ENCODE results near the gene EML2.

GRCh38 chr19:45638930-45639729 is at the start of gene EML2:
- TF ChIP-seq CTCF (IDR thresholded peaks at IDR 0.05) = no peak
- no peak for TF ChIP-seq POLR2A (IDR thresholded peaks at IDR 0.05)
